ENCODE data around the gene PTPN9. TPM values are rescaled to one million over a fixed set of nuclear protein-coding genes. Genes with fewer than 3 reads are reported as not detected.

Gene PTPN9
- total RNA-seq, 1 experiment from 2014 or later, result 42.2 TPM

- Histone ChIP-seq H3K27ac (ENCODE audit: insufficient read length, low read depth, low read length) (no peak overlapping the region), H4K91ac (ENCODE audit: insufficient read length, low read depth, low read length) (no peak overlapping the region), H4K20me1 (ENCODE audit: control insufficient read depth, insufficient read depth, insufficient read length) (no peaks in the 10 kb centered on the region), H3K4me1 (ENCODE audit: insufficient read depth, low read length) (no peaks in the 10 kb centered on the region), H2AK5ac (ENCODE audit: insufficient read length, low read length) (no peak overlapping the region), H2BK12ac (ENCODE audit: insufficient read length, low read depth, low read length) (no peak overlapping the region), H3K9me3 (ENCODE audit: control insufficient read depth, low read depth, low read length) (no peaks in the 10 kb centered on the region), H3K79me2 (ENCODE audit: insufficient read depth, low read length) (no peaks in the 10 kb centered on the region), H2BK5ac (ENCODE audit: insufficient read length, low read length) (no peak overlapping the region), H4K5ac (ENCODE audit: insufficient read length, low read depth, low read length) (no peak overlapping the region), H3K14ac (ENCODE audit: insufficient read depth, low read length) (no peak overlapping the region), H3K79me1 (ENCODE audit: insufficient read depth, low read depth, low read length, poor library complexity, severe bottlenecking) (no peaks in the 10 kb centered on the region), H4K8ac (replicated peaks; ENCODE audit: insufficient read length, low read depth, low read length) (no peak overlapping the region), H3K4ac (ENCODE audit: low read depth, low read length) (no peak overlapping the region), H3T11ph (ENCODE audit: low read length) (no peak overlapping the region), H2BK120ac (ENCODE audit: low read depth, low read length, poor library complexity, severe bottlenecking) (no peak overlapping the region), H2AFZ (ENCODE audit: low read length) (no peak overlapping the region), H3K23me2 (ENCODE audit: insufficient read length, low read depth, low read length, poor library complexity, severe bottlenecking) (no peaks in the 10 kb centered on the region), H2BK15ac (ENCODE audit: low read depth, low read length) (no peak overlapping the region), H3K4me2 (ENCODE audit: insufficient read depth, insufficient read length, low read length) (no peak overlapping the region), H3K23ac (ENCODE audit: insufficient read length, low read depth, low read length) (no peak overlapping the region), H3K56ac (ENCODE audit: insufficient read length, low read depth, low read length) (no peak overlapping the region), H3K27me3 (ENCODE audit: insufficient read depth, low read length) (no peaks in the 10 kb centered on the region), H3K18ac (ENCODE audit: insufficient read length, low read depth, low read length) (no peak overlapping the region), H3K9ac (ENCODE audit: extremely low read depth, insufficient read length, low read length) (no peak overlapping the region), H2BK20ac (ENCODE audit: low read depth, low read length, poor library complexity, severe bottlenecking) (no peak overlapping the region)
- Mint-ChIP-seq H3K36me3 (ENCODE audit: insufficient read depth in 1 of 3, low read depth in 3 of 3) (peaks cover 12 to 55% (median 41%) of the 10 kb centered on the region in 3 experiments; a peak in 5 of 7 replicates), H3K4me1 (no peaks in the 10 kb centered on the region), H3K4me3 (no peak overlapping the region), H3K27me3 (ENCODE audit: low read depth) (no peaks in the 10 kb centered on the region), H3K9me3 (no peaks in the 10 kb centered on the region), H3K27ac (no peak overlapping the region)
- WGBS (ENCODE audit: extremely low coverage, insufficient read length, low lambda C conversion rate), result no CpG with 5 or more reads among the region's 3 CpGs
- peak; percentile 64 for TF ChIP-seq CTCF (conservative IDR thresholded peaks at IDR 0.05)
- DNase-seq, result peak; percentile 36
Observed at GRCh38 chr15:75597667-75598341, 18.7 kb upstream of the PTPN9 start.

All from H9 (cell line).